SK-N-SH treated with all-trans-retinoic acid at 6 μM for 48 hours (cell line): Measurements from ENCODE around the gene PLA2G1B.
"Not testable (repeated sequence)": the region's sequence is repeated elsewhere in the genome, so short reads cannot be mapped to it uniquely, and the experiment has no call there.

Experiments used
- ATAC-seq: fragments of 200-7000 bp; cut with Tn5 transposase; 3 replicates; pipeline ENCODE4 v1.9.1; 2020; ENCODE audit warnings: mild to moderate bottlenecking, moderate library complexity
- ARNTL ChIP-seq: fragments of 450-650 bp; formaldehyde crosslinking; IDR thresholded peaks from 2 replicates; pipeline ENCODE4 v1.5.0; 2020; ENCODE audit warnings: low read depth, mild to moderate bottlenecking, moderate library complexity, borderline replicate concordance
- BACH2 ChIP-seq: fragments of 250-450 bp; sonication (Bioruptor Pico); IDR thresholded peaks from 2 replicates; pipeline ENCODE4 v1.9.0; 2021; ENCODE audit warnings: mild to moderate bottlenecking, borderline replicate concordance
- CSDC2 ChIP-seq: fragments of 250-450 bp; sonication (Bioruptor Pico); IDR thresholded peaks from 2 replicates; pipeline ENCODE4 v1.5.0; 2020; ENCODE audit warnings: mild to moderate bottlenecking, moderate library complexity
- ESRRG ChIP-seq: fragments of 250-450 bp; sonication (Bioruptor Pico); IDR thresholded peaks from 2 replicates; pipeline ENCODE4 v1.6.1; 2021; ENCODE audit warnings: mild to moderate bottlenecking
- GLIS3 ChIP-seq: fragments of 250-450 bp; sonication (Bioruptor Pico); IDR thresholded peaks from 2 replicates; pipeline ENCODE4 v1.5.0; 2020; ENCODE audit warnings: mild to moderate bottlenecking, moderate library complexity
- ISL1 ChIP-seq: fragments of 250-450 bp; sonication (Bioruptor Pico); IDR thresholded peaks from 2 replicates; pipeline ENCODE4 v2.1.2; 2022; ENCODE audit warnings: mild to moderate bottlenecking, moderate library complexity
- OSR1 ChIP-seq: fragments of 250-450 bp; sonication (Bioruptor Pico); IDR thresholded peaks from 2 replicates; pipeline ENCODE4 v1.8.0; 2022; ENCODE audit warnings: moderate library complexity, mild to moderate bottlenecking, inconsistent platforms
- PPARA ChIP-seq: fragments of 250-450 bp; sonication (Bioruptor Pico); IDR thresholded peaks from 2 replicates; pipeline ENCODE4 v1.5.0; 2020; ENCODE audit warnings: mild to moderate bottlenecking, borderline replicate concordance
- RARB ChIP-seq: fragments of 250-450 bp; sonication (Bioruptor Pico); IDR thresholded peaks from 2 replicates; pipeline ENCODE4 v1.8.0; 2021; ENCODE audit warnings: mild to moderate bottlenecking, moderate library complexity
- SNAI2 ChIP-seq: fragments of 250-450 bp; sonication (Bioruptor Pico); IDR thresholded peaks from 2 replicates; pipeline ENCODE4 v1.5.0; 2020; ENCODE audit warnings: mild to moderate bottlenecking, moderate library complexity
- TCF4 ChIP-seq: fragments of 250-450 bp; sonication (Bioruptor Pico); IDR thresholded peaks from 2 replicates; pipeline ENCODE4 v1.8.0; 2021; ENCODE audit warnings: mild to moderate bottlenecking, moderate library complexity, borderline replicate concordance
- TOX ChIP-seq: fragments of 250-450 bp; sonication (Bioruptor Pico); IDR thresholded peaks from 2 replicates; pipeline ENCODE4 v1.8.0; 2021; ENCODE audit warnings: mild to moderate bottlenecking, moderate library complexity, borderline replicate concordance
- ZC3H10 ChIP-seq: fragments of 250-450 bp; sonication (Bioruptor Pico); IDR thresholded peaks from 2 replicates; pipeline ENCODE4 v1.5.1; 2021; ENCODE audit warnings: mild to moderate bottlenecking, moderate library complexity
- ZFP3 ChIP-seq: fragments of 250-450 bp; sonication (Bioruptor Pico); IDR thresholded peaks from 2 replicates; pipeline ENCODE4 v1.5.0; 2020; ENCODE audit warnings: mild to moderate bottlenecking, moderate library complexity
- ZFP30 ChIP-seq: fragments of 450-650 bp; formaldehyde crosslinking; IDR thresholded peaks from 2 replicates; pipeline ENCODE4 v1.5.0; 2022; ENCODE audit warnings: mild to moderate bottlenecking, moderate library complexity
- ZNF565 ChIP-seq: fragments of 450-650 bp; formaldehyde crosslinking; conservative IDR thresholded peaks from 2 replicates; pipeline ENCODE4 v1.5.0; 2020; ENCODE audit warnings: low read depth, mild to moderate bottlenecking, moderate library complexity
- ZNF70 ChIP-seq: fragments of 450-650 bp; formaldehyde crosslinking; IDR thresholded peaks from 2 replicates; pipeline ENCODE4 v1.5.0; 2020; ENCODE audit warnings: mild to moderate bottlenecking, moderate library complexity
- ZNF8 ChIP-seq: fragments of 450-650 bp; formaldehyde crosslinking; IDR thresholded peaks from 2 replicates; pipeline ENCODE4 v1.5.0; 2020; ENCODE audit warnings: mild to moderate bottlenecking, moderate library complexity
- TF ChIP-seq, protein P1 (sequence below): fragments of 250-450 bp; sonication (Bioruptor Pico); IDR thresholded peaks from 2 replicates; pipeline ENCODE4 v1.8.0; 2020; ENCODE audit warnings: mild to moderate bottlenecking, moderate library complexity, borderline replicate concordance
- TF ChIP-seq, protein P2 (sequence below): fragments of 250-450 bp; sonication (Bioruptor Pico); IDR thresholded peaks from 2 replicates; pipeline ENCODE4 v1.5.1; 2021; ENCODE audit warnings: mild to moderate bottlenecking, moderate library complexity
- TF ChIP-seq, protein P3 (sequence below): fragments of 250-450 bp; sonication (Bioruptor Pico); IDR thresholded peaks from 2 replicates; pipeline ENCODE4 v1.5.1; 2020; ENCODE audit warnings: low read depth, mild to moderate bottlenecking, moderate library complexity
- TF ChIP-seq, protein P4 (sequence below): fragments of 250-450 bp; sonication (Bioruptor Pico); IDR thresholded peaks from 2 replicates; pipeline ENCODE4 v1.8.0; 2021; ENCODE audit warnings: low read depth, mild to moderate bottlenecking, moderate library complexity, borderline replicate concordance

The PLA2G1B gene

DNA sequence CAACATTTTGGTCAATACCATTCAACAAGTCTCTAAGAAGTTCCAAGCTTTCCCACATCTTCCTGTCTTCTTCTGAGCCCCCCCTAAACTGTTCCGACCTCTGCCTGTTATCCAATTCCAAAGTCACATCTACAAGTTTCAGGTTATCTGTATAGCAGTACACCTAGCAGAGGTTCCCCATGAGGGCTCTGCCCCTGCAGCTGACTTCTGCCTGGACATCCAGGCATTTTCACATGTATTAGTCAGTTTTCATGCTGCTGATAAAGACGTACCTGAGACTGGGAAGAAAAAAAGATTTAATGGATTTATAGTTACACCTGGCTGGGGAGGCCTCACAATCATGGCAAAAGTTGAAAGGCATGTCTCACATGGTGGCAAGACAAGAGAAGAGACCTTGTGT is 10.2 kb upstream of the PLA2G1B start:
- no peak for ATAC-seq
- TF ChIP-seq ESRRG (no peak), ZNF565 (CRISPR knock-in tag) (no peak)

DNA sequence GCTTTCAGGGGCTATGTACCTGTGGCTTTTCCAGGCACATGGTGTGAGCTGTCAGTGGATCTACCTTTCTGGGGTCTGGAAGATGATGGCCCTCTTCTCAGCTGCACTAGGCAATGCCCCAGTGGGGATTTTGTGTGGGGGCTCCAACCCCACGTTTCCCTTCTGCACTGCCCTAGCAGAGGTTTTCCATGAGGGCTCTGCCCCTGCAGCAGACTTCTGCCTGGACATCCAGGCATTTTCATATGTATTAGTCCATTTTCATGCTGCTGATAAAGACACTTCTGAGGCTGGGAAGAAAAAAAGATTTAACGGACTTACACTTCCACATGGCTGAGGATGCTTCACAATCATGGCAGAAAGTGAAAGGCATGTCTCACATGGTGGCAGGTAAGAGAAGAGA is 8.8 kb upstream of the PLA2G1B start:
- not testable (repeated sequence) for ATAC-seq

DNA sequence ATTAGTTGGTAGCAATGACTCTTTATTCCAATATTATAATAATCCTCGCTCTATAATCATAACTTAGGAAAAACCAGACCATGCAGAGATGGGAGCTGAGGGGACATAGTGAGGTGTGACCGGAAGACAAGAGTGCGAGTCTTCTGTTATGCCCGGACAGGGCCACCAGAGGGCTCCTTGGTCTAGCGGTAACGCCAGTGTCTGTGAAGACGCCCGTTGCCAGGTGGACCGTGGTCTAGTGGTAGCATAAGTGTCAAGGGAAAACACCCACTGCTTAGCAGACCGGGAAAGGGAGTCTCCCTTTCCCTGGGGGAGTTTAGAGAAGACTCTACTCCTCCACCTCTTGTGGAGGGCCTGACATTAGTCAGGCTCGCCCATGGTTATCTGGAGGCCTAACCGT is 7.9 kb upstream of the PLA2G1B start:
- ATAC-seq, result 0 out of 3 replicates have a peak, but pooled peaks have one; percentile 24

DNA sequence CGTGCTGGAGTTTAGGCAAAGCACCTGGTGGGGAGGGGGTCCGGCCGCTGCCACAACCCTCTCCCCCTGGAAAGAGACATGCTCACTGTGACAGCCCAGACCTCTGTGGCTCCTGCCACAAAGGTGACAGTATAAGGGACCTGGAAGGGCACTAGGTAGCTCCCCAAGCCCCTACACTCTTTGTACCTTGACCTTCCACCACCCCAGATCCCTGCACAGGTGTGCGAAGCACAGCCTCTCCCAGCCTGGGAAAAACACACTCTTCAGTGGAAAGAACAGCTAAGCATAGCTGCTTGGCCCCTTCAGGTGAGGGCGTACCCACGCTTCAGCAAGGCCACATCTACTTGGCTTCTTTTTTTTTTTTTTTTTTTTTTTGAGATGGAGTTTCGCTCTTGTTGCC is 4.9 kb upstream of the PLA2G1B start:
- no peak for ATAC-seq
- TF ChIP-seq, protein P1, sequence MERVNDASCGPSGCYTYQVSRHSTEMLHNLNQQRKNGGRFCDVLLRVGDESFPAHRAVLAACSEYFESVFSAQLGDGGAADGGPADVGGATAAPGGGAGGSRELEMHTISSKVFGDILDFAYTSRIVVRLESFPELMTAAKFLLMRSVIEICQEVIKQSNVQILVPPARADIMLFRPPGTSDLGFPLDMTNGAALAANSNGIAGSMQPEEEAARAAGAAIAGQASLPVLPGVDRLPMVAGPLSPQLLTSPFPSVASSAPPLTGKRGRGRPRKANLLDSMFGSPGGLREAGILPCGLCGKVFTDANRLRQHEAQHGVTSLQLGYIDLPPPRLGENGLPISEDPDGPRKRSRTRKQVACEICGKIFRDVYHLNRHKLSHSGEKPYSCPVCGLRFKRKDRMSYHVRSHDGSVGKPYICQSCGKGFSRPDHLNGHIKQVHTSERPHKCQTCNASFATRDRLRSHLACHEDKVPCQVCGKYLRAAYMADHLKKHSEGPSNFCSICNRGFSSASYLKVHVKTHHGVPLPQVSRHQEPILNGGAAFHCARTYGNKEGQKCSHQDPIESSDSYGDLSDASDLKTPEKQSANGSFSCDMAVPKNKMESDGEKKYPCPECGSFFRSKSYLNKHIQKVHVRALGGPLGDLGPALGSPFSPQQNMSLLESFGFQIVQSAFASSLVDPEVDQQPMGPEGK, result no peak
- no peak for TF ChIP-seq ZNF8
- TF ChIP-seq GLIS3 (CRISPR knock-in tag), result no peak
- no peak for TF ChIP-seq ZNF70
- no peak for TF ChIP-seq OSR1 (CRISPR knock-in tag)
- TF ChIP-seq RARB (CRISPR knock-in tag), result no peak
- TF ChIP-seq, protein P2, sequence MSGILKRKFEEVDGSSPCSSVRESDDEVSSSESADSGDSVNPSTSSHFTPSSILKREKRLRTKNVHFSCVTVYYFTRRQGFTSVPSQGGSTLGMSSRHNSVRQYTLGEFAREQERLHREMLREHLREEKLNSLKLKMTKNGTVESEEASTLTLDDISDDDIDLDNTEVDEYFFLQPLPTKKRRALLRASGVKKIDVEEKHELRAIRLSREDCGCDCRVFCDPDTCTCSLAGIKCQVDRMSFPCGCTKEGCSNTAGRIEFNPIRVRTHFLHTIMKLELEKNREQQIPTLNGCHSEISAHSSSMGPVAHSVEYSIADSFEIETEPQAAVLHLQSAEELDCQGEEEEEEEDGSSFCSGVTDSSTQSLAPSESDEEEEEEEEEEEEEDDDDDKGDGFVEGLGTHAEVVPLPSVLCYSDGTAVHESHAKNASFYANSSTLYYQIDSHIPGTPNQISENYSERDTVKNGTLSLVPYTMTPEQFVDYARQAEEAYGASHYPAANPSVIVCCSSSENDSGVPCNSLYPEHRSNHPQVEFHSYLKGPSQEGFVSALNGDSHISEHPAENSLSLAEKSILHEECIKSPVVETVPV (CRISPR knock-in tag), result no peak
- no peak for TF ChIP-seq ESRRG
- TF ChIP-seq ZC3H10, result no peak

DNA sequence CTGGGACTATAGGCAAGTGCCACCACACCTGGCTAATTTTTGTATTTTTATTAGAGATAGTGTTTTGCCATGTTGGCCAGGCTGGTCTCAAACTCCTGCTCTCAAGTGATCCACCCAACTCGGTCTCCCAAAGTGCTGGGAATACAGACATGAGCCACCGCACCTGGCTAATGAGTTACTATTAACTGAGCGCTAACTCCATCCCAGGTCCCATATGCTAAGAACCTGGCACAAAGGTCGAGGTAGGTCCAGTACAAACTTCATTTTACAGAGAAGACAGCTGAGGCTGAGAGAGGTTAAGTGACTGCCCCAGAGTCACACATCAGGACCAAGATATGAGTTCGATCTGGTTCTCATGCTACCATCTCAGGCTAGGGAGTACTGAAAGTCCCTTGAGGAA is 4.5 kb upstream of the PLA2G1B start:
- no peak for ATAC-seq

DNA sequence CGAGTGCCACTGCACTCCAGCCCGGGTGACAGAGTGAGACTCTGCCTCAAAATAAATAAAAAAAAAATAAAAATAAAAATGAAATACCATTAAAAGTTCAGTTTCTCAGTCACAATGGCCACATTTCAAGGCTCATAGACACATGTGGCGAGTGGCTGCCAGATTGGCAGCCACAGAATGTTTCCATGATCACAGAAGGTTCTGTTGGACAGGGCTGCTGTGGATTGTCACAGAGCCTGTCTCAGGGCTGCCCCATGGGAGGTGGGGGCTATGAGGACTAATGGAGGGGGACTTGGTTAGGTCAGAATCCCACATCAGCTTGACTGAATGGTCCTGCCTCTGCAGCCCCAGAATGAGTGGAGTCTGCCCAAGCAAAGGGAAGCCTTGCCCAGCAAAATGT is 3.8 kb upstream of the PLA2G1B start:
- no peak for ATAC-seq
- TF ChIP-seq ZFP30 (CRISPR knock-in tag) (no peak), PPARA (CRISPR knock-in tag) (no peak), ISL1 (CRISPR knock-in tag) (no peak), BACH2 (no peak), SNAI2 (CRISPR knock-in tag) (no peak), TOX (CRISPR knock-in tag) (no peak), TCF4 (no peak), CSDC2 (CRISPR knock-in tag) (no peak), ARNTL (CRISPR knock-in tag) (no peak), ZNF565 (CRISPR knock-in tag) (no peak), ESRRG (no peak), GLIS3 (CRISPR knock-in tag) (no peak), OSR1 (CRISPR knock-in tag) (no peak), ZNF8 (no peak)
- TF ChIP-seq, protein P3, sequence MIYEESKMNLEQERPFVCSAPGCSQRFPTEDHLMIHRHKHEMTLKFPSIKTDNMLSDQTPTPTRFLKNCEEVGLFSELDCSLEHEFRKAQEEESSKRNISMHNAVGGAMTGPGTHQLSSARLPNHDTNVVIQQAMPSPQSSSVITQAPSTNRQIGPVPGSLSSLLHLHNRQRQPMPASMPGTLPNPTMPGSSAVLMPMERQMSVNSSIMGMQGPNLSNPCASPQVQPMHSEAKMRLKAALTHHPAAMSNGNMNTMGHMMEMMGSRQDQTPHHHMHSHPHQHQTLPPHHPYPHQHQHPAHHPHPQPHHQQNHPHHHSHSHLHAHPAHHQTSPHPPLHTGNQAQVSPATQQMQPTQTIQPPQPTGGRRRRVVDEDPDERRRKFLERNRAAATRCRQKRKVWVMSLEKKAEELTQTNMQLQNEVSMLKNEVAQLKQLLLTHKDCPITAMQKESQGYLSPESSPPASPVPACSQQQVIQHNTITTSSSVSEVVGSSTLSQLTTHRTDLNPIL (CRISPR knock-in tag), result no peak
- TF ChIP-seq, protein P1, result no peak
- TF ChIP-seq, protein P2 (CRISPR knock-in tag), result no peak

More for the DNA sequence above, 4.5 kb upstream of the PLA2G1B start:
- TF ChIP-seq ZNF565 (CRISPR knock-in tag) (no peak), RARB (CRISPR knock-in tag) (no peak), SNAI2 (CRISPR knock-in tag) (no peak), TOX (CRISPR knock-in tag) (no peak), ZFP3 (CRISPR knock-in tag) (no peak), ZFP30 (CRISPR knock-in tag) (no peak), CSDC2 (CRISPR knock-in tag) (no peak), TCF4 (no peak), OSR1 (CRISPR knock-in tag) (no peak), ZC3H10 (no peak)
- TF ChIP-seq, protein P4, sequence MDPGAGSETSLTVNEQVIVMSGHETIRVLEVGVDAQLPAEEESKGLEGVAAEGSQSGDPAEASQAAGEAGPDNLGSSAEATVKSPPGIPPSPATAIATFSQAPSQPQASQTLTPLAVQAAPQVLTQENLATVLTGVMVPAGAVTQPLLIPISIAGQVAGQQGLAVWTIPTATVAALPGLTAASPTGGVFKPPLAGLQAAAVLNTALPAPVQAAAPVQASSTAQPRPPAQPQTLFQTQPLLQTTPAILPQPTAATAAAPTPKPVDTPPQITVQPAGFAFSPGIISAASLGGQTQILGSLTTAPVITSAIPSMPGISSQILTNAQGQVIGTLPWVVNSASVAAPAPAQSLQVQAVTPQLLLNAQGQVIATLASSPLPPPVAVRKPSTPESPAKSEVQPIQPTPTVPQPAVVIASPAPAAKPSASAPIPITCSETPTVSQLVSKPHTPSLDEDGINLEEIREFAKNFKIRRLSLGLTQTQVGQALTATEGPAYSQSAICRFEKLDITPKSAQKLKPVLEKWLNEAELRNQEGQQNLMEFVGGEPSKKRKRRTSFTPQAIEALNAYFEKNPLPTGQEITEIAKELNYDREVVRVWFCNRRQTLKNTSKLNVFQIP (CRISPR knock-in tag), result no peak
- TF ChIP-seq, all 23 proteins: peak for 0
